ENCODE measurements around the gene USP33.
A peak's percentile ranks its signal among the peaks of the same experiment; 100 is the strongest.

The USP33 gene

GRCh38 chr1:77697441-77697840 is 62.2 kb downstream of the USP33 start:
- TF ChIP-seq CTCF (IDR thresholded peaks at IDR 0.05) = no peak
- no peak for TF ChIP-seq ZFX (IDR thresholded peaks at IDR 0.05; ENCODE audit: borderline replicate concordance)
- H3K27ac ChIP-seq = no peak overlapping the region

DNA sequence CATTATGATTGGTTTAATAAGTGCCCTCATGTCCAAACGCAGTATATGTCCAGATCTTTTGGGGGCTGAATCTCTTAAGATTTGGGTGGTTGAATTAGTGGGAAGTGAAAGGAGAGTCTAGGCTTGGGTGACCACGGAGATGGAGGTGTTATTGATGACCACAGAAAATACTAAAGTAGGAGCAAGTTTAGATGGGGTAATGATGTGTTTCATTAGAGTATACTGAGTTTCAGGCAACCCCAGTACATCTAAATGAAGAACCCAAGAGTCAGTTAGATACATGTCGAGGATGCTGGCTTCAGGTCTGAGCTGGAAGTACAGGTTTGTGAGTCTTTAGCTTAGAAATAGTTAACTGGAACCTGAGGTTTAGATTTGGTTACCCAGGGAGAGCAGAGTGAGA is 70.7 kb downstream of the USP33 start:
- H3K27ac ChIP-seq = no peak overlapping the region
- TF ChIP-seq ZFX (IDR thresholded peaks at IDR 0.05; ENCODE audit: borderline replicate concordance) (no peak), CTCF (IDR thresholded peaks at IDR 0.05) (no peak)

DNA sequence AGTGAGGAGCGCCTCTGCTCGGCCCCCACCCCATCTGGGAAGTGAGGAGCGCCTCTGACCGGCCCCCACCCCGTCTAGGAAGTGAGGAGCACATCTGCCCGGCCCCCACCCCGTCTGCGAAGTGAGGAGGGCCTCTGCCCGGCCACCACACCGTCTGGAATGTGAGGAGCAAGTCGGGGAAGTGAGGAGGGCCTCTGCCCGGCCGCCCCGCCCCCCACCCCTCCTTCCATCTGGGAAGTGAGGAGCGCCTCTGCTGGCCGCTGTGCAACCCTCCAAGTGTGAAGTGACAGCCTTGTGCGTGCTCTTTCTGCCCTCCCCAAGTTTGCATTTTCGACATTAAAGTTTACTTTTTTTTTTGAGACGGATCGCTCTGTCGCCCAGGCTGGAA is 72.1 kb downstream of the USP33 start:
- H3K27ac ChIP-seq = no peak overlapping the region
- no peak for TF ChIP-seq CTCF (IDR thresholded peaks at IDR 0.05)
- no peak for TF ChIP-seq ZFX (IDR thresholded peaks at IDR 0.05; ENCODE audit: borderline replicate concordance)

GRCh38 chr1:77686796-77687518 is 72.7 kb downstream of the USP33 start:
- H3K27ac ChIP-seq = no peak overlapping the region
- no peak for TF ChIP-seq CTCF (IDR thresholded peaks at IDR 0.05)
- no peak for TF ChIP-seq ZFX (IDR thresholded peaks at IDR 0.05; ENCODE audit: borderline replicate concordance)

GRCh38 chr1:77683160-77684148 is 76.2 kb downstream of the USP33 start:
- peak overlapping the region; percentile 93 for H3K27ac ChIP-seq
- TF ChIP-seq ZFX (IDR thresholded peaks at IDR 0.05; ENCODE audit: borderline replicate concordance) = no peak
- TF ChIP-seq CTCF (IDR thresholded peaks at IDR 0.05) = peak; percentile 95

- TF ChIP-seq CTCF (IDR thresholded peaks at IDR 0.05) (no peak), ZFX (IDR thresholded peaks at IDR 0.05; ENCODE audit: borderline replicate concordance) (no peak)
- H3K27ac ChIP-seq = peak within 1 kb of the TSS; percentile 93
These were observed 77.0 kb downstream of the USP33 start, which contains the start of gene ZZZ3 for GRCh38 chr1:77682460-77683159. Gene ZZZ3, minus strand, starts transcription at chr1:77682658. Its CDS starts 49,304 bp downstream, at chr1:77633354.
